Fibroblast of skin of scalp (primary cell): ENCODE results near the gene FAM13C. TPM values are rescaled to one million over a fixed set of nuclear protein-coding genes. Genes with fewer than 3 reads are reported as not detected.
"Not testable (repeated sequence)": the region's sequence is repeated elsewhere in the genome, so short reads cannot be mapped to it uniquely, and the experiment has no call there.

Experiments
- DNase-seq: peaks from one replicate; pipeline ENCODE4 v3.0.0-alpha.2; 2013
- polyA plus RNA-seq, 2 experiments: library from polyadenylated mRNA; unstranded; fragments of 120-200 nt; gene quantifications; one replicate each; pipeline ENCODE4 v1.2.1, GENCODE V29; 2013; ENCODE audit not compliant: insufficient read length in 2 of 2

The FAM13C gene
- polyA plus RNA-seq (2013, experiment 1 of 2; ENCODE audit: insufficient read length) = 0.61 TPM
- polyA plus RNA-seq (2013, experiment 2 of 2; ENCODE audit: insufficient read length) = 1.6 TPM

- peak; percentile 47 for DNase-seq
Observed at GRCh38 chr10:59362144-59362958, at the start of gene FAM13C. TSS of gene FAM13C (minus strand) at chr10:59362549. CDS start at chr10:59362460, 89 bp downstream.

DNA sequence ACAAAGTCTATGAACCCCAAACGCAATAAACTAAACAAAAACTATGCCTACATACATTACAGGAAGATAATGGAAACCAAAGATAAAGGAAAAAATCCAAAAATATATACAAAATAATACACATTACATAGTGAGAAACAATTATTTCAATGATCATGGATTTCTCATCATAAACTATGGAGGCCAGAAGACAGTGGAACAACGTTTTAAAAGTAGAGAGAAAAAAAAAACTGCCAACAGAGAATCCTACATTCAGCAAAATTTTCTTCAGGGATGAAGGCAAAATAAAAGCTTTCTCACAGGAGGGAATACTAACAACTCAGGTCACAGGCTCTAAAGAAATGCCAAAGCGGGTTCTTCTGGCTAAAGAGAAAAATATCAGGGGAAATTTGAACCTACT lies 42.9 kb upstream of the FAM13C start:
- no peak for DNase-seq

- DNase-seq = no peak
Observed at GRCh38 chr10:59400214-59400613, 37.9 kb upstream of the FAM13C start.

GRCh38 chr10:59399329-59399728 lies 37.0 kb upstream of the FAM13C start:
- not testable (repeated sequence) for DNase-seq

- DNase-seq = peak; percentile 42
Observed at GRCh38 chr10:59397961-59398360, 35.6 kb upstream of the FAM13C start.

DNA sequence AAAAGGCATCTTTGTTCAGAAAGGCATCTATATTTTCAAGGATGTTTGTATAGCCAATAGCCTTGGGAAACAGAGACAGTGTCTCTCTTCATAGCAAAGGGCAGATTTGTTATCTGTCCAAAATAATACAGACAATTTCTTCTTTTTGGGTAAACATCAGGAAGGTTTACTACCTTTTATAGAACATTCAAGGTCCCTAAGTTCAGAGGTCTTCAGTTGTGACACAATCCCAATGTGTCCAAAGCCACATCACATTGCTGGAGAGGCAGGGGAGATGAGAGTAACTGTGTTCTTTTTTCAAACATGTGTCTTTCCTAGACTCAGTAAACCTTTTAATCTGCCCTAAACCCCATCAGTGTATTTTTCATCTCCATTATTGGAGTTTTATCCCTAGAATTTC lies 33.6 kb upstream of the FAM13C start:
- no peak for DNase-seq

DNA sequence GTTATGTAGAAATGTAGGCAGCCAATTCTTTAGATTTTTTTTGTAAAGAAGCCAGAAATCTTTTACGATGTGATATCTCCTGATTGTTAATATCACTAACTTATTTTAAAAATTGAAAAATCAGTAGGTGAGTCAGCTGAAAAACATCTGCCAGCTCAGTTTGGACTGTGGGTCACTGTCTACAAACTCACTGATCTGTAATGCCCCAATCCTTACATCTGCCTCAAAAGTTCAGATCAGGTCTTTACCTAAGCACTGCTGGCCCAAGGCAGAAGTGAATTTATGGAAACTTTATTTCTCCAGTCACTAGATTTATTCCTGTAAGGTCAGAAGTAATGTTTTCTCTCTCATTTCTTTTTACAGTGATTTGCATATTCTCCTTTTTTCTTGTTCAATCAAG lies 31.0 kb upstream of the FAM13C start:
- DNase-seq = no peak

DNA sequence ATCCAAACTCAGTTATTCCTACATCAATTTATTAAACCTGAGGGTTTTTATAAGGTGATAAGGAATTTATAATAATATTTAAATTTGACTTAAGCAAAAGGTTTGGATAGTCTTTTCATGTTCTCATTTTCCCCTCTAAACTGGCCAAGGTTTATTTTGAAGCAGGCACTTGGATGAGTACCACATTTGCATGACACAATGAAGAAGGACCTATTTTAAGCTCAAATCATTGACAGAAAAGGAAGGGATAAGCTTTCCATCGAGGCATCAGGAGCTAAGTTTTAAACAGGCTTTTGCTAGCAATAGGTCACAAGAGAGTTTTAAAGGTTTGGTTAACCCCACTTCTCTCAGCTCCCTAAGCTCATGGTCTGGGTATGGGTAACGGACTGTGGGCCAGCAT lies 28.7 kb upstream of the FAM13C start:
- DNase-seq = no peak

GRCh38 chr10:59388671-59388976 lies 26.3 kb upstream of the FAM13C start:
- DNase-seq = no peak

- DNase-seq = peak; percentile 90
Observed at GRCh38 chr10:59387951-59388670, 25.8 kb upstream of the FAM13C start.

GRCh38 chr10:59384761-59385160 lies 22.4 kb upstream of the FAM13C start:
- no peak for DNase-seq

GRCh38 chr10:59383908-59384307 lies 21.6 kb upstream of the FAM13C start:
- no peak for DNase-seq

DNA sequence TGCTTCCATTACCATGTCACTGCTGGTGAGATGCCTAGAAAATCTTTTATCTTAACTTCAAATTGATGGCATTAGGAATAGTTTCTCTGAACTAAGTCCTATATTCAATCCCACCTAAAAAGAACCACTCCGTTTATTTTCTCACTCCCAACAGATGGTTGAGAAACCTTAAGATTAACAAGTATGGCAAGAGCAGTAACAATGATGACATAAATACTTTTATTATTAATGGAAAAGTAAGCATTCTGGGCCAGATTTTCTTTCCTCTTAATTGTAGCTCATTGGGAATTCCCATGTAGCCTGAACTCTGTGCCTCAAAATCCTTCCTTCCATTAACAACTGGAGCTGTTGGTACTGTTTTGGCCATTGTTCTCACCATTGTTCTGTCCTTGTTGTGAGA lies 21.1 kb upstream of the FAM13C start:
- DNase-seq = no peak

GRCh38 chr10:59382831-59383295 lies 20.5 kb upstream of the FAM13C start:
- DNase-seq = peak; percentile 9

DNA sequence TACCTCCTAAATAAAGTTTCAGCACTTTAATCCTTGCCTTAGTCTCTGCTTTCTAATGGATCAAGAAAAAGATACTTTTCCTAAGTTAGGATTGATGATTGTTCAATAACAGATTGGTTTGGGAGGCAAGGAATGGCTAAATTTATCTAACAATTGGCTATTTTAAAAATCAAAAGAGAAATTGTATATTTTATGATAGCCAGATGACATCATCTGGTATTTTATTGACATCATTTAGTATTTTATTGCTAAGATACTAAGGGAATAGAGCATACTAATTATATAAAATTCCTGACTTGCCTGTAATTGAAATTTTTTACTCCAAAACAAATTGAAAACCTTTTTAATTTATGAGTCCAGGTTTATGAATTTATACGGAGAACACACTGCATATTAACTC lies 19.3 kb upstream of the FAM13C start:
- no peak for DNase-seq

DNA sequence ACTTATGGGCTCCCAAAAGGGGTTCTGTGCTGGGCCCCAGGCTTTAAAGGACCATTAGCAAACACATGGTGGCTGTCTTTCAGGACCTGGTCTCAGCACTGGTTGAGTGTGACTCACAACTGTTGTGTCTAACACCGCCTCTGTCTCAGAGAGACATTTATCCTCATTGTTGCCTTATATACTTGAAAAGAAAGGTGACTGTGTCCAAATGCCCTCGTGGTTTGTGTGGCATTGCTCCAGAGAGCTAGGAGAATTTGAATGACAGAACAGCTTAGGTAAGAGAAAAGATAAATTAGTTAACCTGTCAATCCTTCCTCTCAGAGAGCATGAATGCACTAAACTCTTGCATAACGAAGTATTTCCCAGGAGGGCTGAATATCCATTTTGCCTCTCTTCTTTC lies 14.5 kb upstream of the FAM13C start:
- no peak for DNase-seq

- DNase-seq = no peak
Observed at GRCh38 chr10:59375990-59376389, 13.6 kb upstream of the FAM13C start.

DNA sequence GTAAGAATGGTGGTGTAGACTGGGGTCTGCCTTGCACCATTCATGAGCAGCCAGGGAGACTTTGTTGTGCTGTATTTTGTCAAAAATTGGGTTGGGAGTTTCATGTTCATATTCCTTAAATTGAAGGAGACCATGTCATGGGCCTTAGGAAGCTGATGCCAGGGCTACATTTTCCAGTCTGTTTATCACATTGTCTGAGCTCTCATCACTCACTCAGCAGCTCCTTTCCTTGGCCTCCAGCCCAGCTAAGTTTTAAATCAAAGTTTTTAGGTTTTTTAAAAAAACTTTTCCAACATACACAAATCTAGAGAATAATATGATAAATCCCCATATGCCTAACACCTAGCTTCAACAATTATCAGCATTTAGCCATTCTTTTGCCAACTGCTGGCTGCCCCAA lies 12.6 kb upstream of the FAM13C start:
- DNase-seq = no peak

GRCh38 chr10:59373071-59373470 lies 10.7 kb upstream of the FAM13C start:
- DNase-seq = peak; percentile 12

- peak; percentile 42 for DNase-seq
Observed at GRCh38 chr10:59372543-59372942, 10.2 kb upstream of the FAM13C start.

- peak; percentile 19 for DNase-seq
Observed at GRCh38 chr10:59366290-59366689, 3.9 kb upstream of the FAM13C start.

GRCh38 chr10:59363446-59363958 lies 1.2 kb upstream of the FAM13C start:
- no peak for DNase-seq

- DNase-seq = peak; percentile 13
Observed at GRCh38 chr10:59362959-59363381, 621 bp upstream of the FAM13C start.
